ENCODE results near the gene PLCH1. TPM values are rescaled to one million over a fixed set of nuclear protein-coding genes. Genes with fewer than 3 reads are reported as not detected.
A peak's percentile ranks its signal among the peaks of the same experiment; 100 is the strongest.

Gene PLCH1
- total and polyA plus RNA-seq, 2 of the 8 experiments (the other 6 are each of a cell fraction or from before 2014, with no cell fraction given): 5.8 to 17.2 TPM

DNA sequence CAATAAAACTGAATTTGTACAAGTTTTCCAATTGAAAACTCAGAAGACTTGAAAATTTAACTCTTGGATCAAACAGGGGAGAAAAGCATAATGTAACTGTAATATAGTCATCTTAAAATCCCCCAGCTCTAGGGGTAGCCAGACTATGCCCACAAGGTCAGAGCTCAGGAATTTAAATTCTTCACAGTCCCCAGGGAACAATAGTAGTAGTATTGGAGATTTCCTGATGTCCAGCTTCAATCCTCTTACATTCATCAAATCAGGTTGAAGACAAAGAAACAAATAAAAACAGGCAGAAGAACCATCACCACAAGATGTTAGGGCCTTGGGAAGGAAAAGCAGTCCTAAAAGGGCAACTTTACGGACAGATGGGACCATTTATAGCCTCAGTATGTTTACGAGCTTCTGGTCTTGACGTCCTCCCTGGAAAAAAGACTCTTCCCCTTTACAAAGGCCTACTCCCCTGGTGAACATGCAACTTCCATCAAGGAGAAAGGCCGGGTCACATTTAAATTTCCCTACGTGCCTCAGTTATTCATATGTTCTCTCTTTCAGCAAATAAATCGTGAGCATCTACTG, 96.8 kb downstream of the PLCH1 start:
- Histone ChIP-seq H4K5ac (ENCODE audit: insufficient read length, low read depth, low read length) (no peak overlapping the region), H3K36me3 (ENCODE audit: control insufficient read depth in 2 of 4, insufficient read depth in 4 of 4, low read length in 3 of 4) (no peaks in the 10 kb centered on the region), H2BK15ac (ENCODE audit: low read length) (no peak overlapping the region), H3K9me3 (ENCODE audit: insufficient read depth in 2 of 2, low read depth in 1 of 2, low read length in 1 of 2) (no peaks in the 10 kb centered on the region), H3K4me1 (replicated peaks in 1 of 4; ENCODE audit: control insufficient read depth in 3 of 4, insufficient read depth in 4 of 4, low read length in 3 of 4) (peaks cover 0 to 6% (median 4%) of the 10 kb centered on the region in 4 experiments; a peak in 4 of 7 replicates), H3K56ac (replicated peaks; ENCODE audit: insufficient read length, low read depth, low read length) (no peak overlapping the region), H3K4ac (replicated peaks; ENCODE audit: insufficient read length, low read depth, low read length) (no peak overlapping the region), H2BK20ac (ENCODE audit: low read length) (no peak overlapping the region), H2BK5ac (ENCODE audit: low read depth, low read length) (no peak overlapping the region), H2AK5ac (ENCODE audit: low read depth, low read length) (no peak overlapping the region), H3K79me1 (ENCODE audit: low read depth, low read length) (no peaks in the 10 kb centered on the region; the same call in 1 of the 2 replicates), H3K27me3 (replicated peaks in 1 of 4; ENCODE audit: control insufficient read depth in 3 of 4, extremely low read depth in 1 of 4, insufficient read depth in 3 of 4, low read length in 3 of 4) (no peaks in the 10 kb centered on the region), H3K27ac (ENCODE audit: low read depth, low read length) (no peak overlapping the region), H2BK120ac (replicated peaks; ENCODE audit: low read depth, low read length) (no peak overlapping the region), H3K18ac (ENCODE audit: extremely low read depth, low read length) (peak overlapping the region; percentile 17; the same call in 1 of the 2 replicates), H3K79me2 (ENCODE audit: control insufficient read depth in 1 of 2, insufficient read depth in 2 of 2, low read length in 2 of 2) (peaks cover 0 to 4% of the 10 kb centered on the region in 2 experiments; a peak in 2 of 4 replicates), H3K4me2 (ENCODE audit: insufficient read depth in 1 of 2, low read depth in 2 of 2, low read length in 2 of 2) (no peak overlapping the region), H2AFZ (ENCODE audit: low read length) (no peak overlapping the region), H3K14ac (ENCODE audit: insufficient read length) (no peak overlapping the region), H3K23ac (ENCODE audit: insufficient read length) (no peak overlapping the region), H4K91ac (replicated peaks; ENCODE audit: insufficient read length, low read length) (no peak overlapping the region), H3K4me3 (ENCODE audit: extremely low read depth in 1 of 4, insufficient read depth in 2 of 4, low read depth in 3 of 4, low read length in 4 of 4) (no peak overlapping the region), H4K8ac (ENCODE audit: extremely low read depth, insufficient read depth, low read length) (no peak overlapping the region), H2BK12ac (ENCODE audit: low read depth, low read length) (no peak overlapping the region), H3K23me2 (ENCODE audit: low read depth, low read length) (no peaks in the 10 kb centered on the region), H4K20me1 (replicated peaks in 1 of 2; ENCODE audit: control insufficient read depth in 1 of 2, insufficient read depth in 2 of 2, low read length in 2 of 2) (no peaks in the 10 kb centered on the region), H3K9ac (replicated peaks in 1 of 4; ENCODE audit: extremely low read depth in 1 of 4, low read depth in 3 of 4, low read length in 3 of 4) (no peak overlapping the region)
- CTCF ChIA-PET (ENCODE audit: partially characterized antibody): interaction anchor here (0.8 to 1.8 kb wide), 5 partner anchors 11 to 265 kb away, joined by 3 to 7 read pairs (median 3); no protein-coding TSS in a partner anchor
- DNase-seq (ENCODE audit: low read depth in 1 of 2, low spot score in 2 of 2) (no peak), FAIRE-seq (no peak)
- 75% methylated on average over 6 of the region's 6 CpGs; no CpG with 5 or more reads in 1 of the 2 experiments for WGBS, 2 experiments (ENCODE audit: extremely low coverage in 1 of 2, insufficient coverage in 1 of 2, insufficient read length in 1 of 2, insufficient replicate concordance in 2 of 2, low coverage in 1 of 2, low lambda C conversion rate in 2 of 2, missing lambda C conversion rate in 1 of 2)
- POLR2A ChIA-PET (ENCODE audit: partially characterized antibody): interaction anchor here (1.4 kb wide), 1 partner anchor 12 kb away, joined by 3 read pairs; no protein-coding TSS in a partner anchor
- TF ChIP-seq FOSL1 (IDR thresholded peaks at IDR 0.05; ENCODE audit: insufficient read depth, low read depth, low read length) (no peak), EP300 (IDR thresholded peaks at IDR 0.05; ENCODE audit: borderline replicate concordance in 1 of 2, low read depth in 2 of 2, low read length in 2 of 2) (no peak)

Measured in H1 (cell line).